GM19023 (cell line): Measurements from ENCODE around the gene GTF2I.
"Not testable (repeated sequence)": the region's sequence is repeated elsewhere in the genome, so short reads cannot be mapped to it uniquely, and the experiment has no call there.

Experiments used
- ATAC-seq: cut with Tn5 transposase; IDR thresholded peaks from one replicate; pipeline ENCODE4 v1.9.1; 2021; ENCODE audit warnings: mild to moderate bottlenecking, moderate library complexity; ENCODE audit not compliant: unreplicated experiment

Gene GTF2I

DNA sequence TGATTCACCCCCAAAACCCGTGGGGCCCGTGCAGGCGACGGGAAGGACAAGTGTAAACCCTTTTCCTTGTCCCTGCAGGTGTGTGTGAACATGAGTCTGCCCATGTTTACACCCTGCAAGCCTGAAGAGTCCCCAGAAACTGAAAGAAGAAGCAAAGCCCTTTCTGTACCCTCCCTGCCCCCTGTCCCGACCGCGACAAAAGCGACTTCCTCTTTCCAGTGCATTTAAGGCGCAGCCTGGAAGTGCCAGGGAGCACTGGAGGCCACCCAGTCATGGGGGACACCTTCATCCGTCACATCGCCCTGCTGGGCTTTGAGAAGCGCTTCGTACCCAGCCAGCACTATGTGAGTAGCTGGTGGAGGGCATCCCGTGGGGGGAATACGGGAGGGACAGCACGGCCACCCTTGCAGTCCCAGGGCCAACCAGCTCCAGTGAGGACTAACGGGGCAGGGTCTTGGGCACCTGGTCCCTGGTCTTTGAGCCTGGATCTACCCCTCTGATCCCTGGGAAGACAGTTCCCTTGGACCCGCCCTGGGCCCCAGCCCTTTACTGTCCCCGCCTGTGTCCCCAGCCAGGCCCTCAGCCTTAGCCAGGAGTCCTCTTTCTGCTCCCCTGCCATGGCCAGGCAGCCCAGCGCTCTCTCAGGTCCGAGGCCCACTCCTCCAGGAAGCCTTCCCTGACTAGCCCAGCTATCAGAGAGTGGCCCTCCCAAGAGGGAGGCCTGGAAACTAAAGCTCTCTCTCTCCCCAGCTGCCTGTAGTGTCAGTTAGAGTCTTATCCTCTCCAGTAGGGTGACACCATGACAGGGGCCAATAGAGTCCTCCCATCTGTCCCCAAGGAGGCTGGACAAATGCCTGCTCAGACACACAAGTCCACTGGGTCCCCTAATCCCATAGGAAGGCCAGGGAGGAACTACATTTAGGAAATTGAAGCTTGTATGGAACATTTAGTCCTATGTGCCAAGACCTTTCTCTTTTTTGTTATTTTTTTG is 116.5 kb downstream of the GTF2I start, which contains the start of gene NCF1:
TSS of gene NCF1 (plus strand) at position 252 of the 991 bp plus-strand sequence. CDS start at position 273, 21 bp downstream.
- ATAC-seq = peak; percentile 82

- ATAC-seq = peak; percentile 42
Measured at GRCh38 chr7:74775111-74775510, 117.6 kb downstream of the GTF2I start.

GRCh38 chr7:74779053-74779452 is 121.5 kb downstream of the GTF2I start:
- ATAC-seq = not testable (repeated sequence)

DNA sequence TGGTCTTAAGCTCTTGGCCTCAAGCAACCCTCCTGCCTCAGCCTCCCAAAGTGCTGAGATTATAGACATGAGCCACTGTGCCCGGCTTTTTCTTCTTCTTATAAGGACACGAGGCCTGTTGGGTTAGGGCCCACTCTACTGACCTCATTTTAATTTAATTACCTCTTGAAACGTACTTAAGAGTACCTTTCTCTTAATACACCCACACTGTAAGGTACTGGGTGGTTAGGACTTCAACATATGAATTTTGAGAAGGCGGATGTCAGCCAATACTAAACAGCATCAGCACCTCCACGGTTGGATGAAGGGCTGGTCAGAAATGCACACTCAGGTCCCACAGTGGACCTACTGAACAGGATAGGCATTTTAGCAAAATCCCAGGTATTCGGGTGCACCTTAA is 124.2 kb downstream of the GTF2I start:
- ATAC-seq = not testable (repeated sequence)

GRCh38 chr7:74783595-74783994 is 126.1 kb downstream of the GTF2I start:
- not testable (repeated sequence) for ATAC-seq

DNA sequence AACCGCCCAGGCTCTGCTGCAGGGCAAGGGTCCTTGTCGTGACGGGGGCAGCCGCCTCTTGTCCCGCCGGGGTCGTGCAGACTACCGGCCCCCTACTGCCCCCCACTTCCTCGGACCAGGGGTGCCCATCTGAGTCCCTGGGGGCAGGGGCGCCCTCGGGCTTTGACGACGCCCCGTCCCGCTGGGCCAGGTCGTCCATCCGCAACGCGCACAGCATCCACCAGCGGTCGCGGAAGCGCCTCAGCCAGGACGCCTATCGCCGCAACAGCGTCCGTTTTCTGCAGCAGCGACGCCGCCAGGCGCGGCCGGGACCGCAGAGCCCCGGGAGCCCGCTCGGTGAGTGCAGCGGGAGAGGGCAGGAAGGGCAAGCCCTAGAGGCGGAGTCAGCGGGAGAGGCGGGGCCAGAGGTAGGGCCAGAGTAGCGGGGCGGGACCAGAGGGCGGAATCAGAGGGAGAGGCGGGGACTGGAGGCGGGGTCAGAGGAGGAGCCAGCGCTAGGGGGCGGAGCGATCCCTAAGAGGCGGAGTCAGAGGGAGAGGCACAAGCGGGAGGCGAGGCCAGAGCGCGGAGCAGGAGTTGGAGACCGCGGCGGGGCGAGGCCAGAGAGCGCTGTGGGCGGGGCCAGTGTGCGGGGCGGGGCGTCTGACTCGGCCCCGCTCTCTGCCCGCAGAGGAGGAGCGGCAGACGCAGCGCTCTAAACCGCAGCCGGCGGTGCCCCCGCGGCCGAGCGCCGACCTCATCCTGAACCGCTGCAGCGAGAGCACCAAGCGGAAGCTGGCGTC is 131.0 kb downstream of the GTF2I start:
- peak; percentile 87 for ATAC-seq

- peak; percentile 3 for ATAC-seq
Measured at GRCh38 chr7:74789200-74789736, 131.8 kb downstream of the GTF2I start.

- ATAC-seq = not testable (repeated sequence)
Measured at GRCh38 chr7:74797848-74798622, 140.5 kb downstream of the GTF2I start.

- ATAC-seq = not testable (repeated sequence)
Measured at GRCh38 chr7:74798644-74799043, 141.1 kb downstream of the GTF2I start.
